GM18526 (cell line): ENCODE results near the gene DLST.

ENCODE experiments used
- POLR2A ChIP-seq: IDR thresholded peaks from 3 replicates; pipeline ENCODE4 v1.6.1; 2011; ENCODE audit not compliant: insufficient read length; ENCODE audit errors: extremely low read depth

DLST gene

DNA sequence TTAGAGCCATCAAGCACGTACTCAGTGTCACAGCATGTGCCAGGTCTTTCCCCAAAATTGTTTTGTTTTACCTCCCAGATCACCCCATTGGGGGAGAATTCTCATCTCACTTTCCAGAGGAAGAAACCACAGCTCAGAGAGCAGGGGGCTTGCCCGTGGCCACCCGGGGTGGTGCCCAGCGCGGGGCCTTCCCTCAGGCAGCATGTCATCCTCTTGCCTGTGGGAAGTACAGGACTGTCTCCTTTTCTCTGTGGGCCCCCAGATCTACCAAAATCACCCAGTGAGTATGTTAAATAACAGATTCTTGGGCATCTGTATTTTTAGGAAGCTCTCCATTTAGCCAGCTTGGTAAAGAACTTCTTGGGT, 35.4 kb downstream of the DLST start:
- no peak for TF ChIP-seq POLR2A

DNA sequence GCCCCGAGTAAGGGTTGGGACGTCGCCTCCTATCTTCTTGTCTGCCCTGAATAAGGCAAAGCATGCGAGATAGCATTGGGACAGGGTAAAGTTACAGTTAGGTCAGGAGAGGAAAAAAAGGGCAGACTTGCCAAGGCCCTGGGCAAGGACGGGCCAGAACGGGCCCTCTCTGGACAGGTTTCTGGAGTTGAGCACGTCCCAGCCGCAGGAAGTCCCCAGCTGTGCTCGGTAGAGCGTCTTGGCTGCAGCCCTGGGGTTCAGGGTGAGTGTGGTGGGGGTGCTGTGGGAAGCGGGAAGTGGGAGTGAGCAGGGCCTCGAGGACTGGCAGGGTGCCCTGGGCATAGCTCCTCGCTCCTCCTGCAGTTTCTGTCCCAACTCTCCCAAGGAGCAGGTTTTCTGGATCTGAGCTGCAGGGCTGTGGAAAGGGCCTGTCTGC, 35.9 kb downstream of the DLST start:
- no peak for TF ChIP-seq POLR2A

DNA sequence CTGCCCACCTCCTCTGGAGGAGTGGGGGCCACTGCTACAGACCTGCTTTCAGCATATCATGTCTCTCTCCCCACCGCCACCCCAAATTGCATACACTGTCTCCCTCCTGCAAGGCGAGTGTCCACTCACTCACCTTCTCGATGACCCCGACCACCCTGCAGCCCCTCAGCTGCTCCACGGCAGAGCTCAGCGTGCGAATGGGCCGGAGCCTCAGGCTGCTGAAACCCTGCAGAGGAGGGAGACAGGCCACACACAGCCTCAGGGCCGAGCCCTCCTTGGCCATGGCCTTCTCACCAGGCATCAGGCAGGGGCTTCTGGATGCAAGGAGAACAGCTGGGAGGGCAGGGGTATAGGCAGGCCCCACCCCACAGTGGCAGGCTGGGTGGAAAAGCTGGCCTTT, 36.7 kb downstream of the DLST start:
- TF ChIP-seq POLR2A = no peak

DNA sequence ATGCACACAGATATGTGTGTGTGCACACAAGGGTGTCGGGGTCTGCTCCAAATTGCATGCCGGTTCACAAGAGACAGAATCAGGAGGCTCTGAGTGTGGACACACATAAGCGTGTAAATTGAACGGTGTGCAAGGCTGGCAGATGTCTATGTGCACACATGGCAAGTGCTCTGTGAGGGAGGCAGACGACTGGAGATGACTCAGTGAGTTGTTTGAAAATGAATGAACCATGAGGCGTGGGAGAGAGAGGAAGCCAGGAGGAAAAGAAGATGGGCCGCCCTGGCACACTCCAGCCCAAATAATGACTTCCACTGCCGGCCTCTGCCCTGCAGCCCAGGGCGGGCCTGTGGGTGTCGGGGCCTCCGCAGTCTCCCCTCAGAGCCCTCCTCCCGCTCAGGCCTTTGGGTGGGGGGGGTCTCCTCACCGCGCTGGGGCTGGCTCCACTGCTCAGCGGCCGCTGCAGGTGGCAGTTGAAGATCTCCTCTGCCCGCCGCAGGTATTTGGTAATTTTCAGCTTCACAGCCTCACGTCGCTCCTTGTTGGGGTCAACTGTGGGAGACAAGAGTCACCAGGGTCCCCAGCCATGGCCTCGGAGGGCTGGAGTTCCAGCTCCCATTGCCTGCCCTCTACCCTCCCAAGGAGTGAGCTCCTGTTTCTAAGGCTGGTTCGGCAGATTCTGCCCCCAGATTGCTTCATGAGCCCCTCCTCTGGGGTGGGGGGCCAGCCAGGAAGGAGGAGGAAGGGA, 37.9 kb downstream of the DLST start:
- no peak for TF ChIP-seq POLR2A

DNA sequence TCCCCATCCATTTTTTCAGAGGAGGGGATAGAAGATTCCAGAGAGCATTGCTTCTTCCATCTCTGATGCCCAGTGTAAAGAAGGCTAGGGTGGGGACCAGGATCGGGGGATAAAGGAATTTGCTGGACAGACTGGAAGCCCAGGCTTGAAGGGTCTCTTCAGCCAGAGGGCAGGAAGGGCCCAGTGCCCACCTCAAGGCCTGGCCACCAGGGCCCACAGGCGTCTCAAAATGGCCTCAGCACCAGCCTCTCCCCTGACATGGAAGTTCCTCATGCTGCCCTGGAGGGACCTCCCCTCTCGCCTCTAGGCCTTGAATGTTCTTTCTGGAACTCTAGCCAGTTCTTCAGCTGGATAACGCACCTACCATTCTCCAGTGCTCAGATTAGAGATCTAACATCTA, 38.6 kb downstream of the DLST start:
- no peak for TF ChIP-seq POLR2A

DNA sequence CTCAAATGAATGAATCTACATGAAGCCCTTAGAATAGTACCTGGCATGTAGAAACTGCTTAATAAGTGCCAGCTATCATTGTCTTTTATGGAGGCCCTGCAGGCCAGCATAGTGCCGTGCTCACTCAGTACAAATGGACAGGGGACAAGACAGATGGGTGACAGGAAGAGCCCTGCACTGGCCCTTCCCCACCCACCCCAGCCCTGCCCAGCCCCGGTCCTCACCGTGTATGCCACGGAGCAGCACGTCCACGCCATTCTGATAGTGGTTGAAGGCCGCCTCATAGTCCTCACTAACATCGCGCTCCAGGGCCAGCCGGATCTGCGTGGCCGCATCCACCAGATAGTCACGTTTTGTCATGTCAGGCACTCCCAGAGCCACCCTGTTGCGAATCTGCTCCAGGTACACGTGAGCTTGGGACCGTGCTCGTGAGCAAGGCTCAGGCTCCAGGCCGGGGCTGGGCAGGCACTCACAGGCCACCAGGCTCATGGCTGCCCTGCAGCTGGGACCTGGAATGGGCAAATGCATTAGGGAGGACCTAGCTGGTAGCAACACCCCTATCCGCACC, 39.4 kb downstream of the DLST start:
- no peak for TF ChIP-seq POLR2A

DNA sequence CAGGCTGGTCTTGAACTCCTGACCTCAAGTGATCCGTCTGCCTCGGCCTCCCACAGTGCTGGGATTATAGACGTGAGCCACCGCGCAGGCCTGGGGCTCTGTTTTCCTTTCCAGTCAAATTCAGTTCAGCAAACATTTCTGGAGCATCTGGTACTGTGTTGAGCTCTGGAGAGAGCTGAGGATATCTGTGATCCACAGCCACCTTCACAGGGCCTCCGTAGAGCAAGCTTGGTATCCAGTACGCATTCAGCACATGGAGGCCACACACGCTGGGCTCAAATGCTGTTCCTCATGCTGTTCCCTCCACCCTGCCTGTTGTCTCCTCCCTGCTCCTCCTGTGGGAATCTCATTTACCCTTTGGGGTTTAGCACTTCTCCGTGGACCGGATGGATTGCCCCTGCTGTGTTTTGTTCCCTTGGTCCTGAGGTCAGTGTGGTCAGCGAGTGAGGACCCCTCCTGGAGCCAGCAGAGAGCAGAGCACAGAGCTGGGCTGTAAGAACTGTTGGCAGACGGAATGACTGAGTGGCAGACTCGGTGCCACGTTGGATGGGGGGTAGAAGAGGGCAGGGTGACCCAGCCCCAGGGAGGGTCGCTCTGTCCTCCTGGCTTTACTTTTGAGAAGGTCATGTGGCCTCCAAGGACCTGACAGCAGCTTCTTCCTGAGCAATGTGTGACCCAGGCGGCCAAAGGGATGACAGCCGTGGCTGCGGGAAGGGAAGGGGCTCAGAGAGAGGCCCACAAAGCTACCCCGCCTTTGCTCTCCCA, 40.5 kb downstream of the DLST start:
- no peak for TF ChIP-seq POLR2A

DNA sequence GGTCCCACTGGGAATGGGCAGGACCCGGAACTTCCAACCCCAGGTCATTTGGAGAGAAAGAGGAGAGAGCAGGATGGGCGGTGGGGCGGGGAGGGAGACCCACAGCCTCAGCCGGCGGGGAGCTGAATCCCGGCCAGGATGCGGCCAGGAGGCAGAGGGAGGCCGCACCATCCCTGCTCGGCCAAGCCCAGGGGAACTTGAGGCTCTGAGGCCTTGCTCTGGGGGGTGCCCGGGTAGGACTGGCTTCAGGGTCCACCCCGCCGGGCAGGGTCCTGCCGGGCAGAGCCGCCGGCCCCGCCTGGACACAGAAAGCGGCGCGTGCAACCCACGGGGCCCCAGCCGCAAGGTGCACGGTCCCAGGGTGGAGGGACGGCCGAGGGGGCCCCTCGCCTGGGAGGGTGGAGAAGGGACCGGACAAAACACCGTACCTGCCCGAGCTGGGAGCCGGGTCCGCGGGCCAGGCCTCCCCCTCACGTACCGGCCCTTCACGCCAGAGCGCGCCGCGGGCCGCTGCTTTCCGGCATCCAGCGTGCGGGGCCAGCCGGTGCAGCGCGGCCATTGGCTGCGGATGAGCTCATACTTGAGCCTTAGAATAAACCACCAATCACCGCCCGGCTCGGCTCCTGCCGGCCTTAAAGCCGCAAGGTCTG, 41.2 kb downstream of the DLST start, which contains the start of gene RPS6KL1:
Gene RPS6KL1, minus strand, starts transcription at position 509 of the 650 bp plus-strand sequence. CDS start 1,719 bp downstream, outside the sequence.
- TF ChIP-seq POLR2A = no peak

DNA sequence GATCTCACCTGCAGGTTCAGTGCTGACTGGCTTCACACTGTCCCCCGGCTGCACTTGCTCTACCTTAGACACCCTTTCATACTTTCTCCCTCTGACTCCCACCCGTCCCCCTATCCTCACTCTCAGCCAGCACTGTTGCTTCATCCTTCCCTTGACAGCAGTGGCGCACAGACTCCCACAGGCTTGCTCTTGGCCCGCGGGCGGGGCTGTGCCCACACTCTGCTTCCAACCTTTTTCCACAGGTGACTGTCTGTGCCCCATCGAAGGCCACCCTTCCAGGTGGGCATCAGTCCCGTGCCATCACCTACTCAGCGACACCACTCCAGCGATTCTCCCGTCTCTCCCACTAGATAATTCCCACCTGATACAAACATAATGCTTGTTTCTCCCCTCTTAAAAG, 42.3 kb downstream of the DLST start:
- TF ChIP-seq POLR2A = no peak

DNA sequence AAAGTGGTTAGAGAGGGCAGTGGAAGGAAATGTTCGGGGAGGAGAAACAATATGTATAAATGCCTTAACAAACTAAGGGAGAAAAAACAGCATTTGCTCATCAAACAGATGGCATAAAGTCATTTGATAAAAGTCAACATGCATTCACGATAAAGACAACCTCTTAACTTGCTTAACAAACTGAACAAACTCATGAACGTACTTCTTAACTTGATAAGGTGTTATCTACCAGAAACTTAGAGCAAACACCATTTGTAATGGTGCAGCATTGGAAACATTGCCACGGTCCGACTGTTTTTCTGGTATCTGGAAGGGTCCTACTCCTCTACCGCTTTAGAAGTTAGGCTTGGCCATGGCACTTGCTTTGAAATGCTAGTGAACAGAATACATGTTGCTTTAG, 45.5 kb downstream of the DLST start:
- TF ChIP-seq POLR2A = no peak

DNA sequence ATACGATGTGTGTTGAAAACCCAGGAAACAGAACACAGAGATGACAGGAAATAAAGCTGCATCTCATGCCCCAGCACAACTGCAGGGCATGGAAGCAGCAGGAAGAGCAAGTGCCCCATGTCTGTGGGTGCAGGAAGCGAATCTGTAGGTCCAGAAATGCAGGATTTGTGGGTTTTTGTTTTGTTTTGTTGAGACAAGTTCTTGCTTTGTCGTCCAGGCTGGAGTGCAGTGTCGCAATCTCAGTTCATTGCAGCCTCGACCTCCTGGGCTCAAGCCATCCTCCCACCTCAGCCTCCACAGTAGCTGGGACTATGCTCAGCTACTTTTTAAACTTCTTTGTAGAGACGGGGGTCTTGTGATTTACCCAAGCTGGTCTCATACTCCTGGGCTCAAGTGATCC, 47.5 kb downstream of the DLST start:
- TF ChIP-seq POLR2A = no peak

DNA sequence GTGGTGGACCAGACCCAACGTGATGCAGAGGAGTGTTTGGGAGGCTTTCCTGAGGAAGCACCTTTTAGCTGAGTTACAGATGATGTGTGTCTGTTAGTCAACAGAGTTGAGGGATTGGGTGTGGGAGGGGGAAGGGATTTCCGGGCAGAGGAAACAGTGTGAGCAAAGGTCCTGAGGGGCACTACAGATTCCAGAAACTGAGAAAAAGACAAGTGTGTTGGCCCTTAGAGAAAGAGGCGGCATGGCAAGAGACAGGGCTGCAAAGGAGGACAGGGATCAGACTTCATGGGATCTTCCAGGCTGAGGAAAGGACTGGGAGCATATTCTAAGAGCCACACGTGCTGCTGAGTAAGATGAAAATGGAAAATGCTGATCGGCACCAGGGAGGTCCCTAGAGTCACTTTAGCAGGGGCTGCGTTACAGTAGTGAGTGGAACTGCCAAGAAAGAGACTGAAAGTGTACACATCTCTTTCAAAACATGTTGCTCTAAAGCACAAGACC, 50.7 kb downstream of the DLST start:
- TF ChIP-seq POLR2A = no peak

DNA sequence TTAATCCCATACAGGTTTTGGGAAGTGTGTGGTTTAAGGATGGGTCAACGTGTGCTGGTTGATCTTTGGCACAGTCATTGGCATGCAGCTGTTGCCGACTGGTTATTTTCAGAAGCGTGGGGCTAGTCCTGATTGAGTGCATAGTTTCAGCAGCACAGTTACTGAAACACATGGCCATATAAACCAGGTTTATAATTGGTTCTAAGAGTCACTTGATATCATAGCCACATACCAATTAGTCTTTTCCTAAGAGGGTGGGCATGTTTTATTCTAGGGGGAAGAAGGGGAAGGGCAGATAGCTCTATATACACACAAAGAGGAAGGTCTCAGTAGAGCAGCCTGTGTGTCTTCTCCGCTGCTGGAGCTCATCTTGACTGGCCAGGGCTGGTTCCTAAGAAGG, 52.3 kb downstream of the DLST start:
- no peak for TF ChIP-seq POLR2A

DNA sequence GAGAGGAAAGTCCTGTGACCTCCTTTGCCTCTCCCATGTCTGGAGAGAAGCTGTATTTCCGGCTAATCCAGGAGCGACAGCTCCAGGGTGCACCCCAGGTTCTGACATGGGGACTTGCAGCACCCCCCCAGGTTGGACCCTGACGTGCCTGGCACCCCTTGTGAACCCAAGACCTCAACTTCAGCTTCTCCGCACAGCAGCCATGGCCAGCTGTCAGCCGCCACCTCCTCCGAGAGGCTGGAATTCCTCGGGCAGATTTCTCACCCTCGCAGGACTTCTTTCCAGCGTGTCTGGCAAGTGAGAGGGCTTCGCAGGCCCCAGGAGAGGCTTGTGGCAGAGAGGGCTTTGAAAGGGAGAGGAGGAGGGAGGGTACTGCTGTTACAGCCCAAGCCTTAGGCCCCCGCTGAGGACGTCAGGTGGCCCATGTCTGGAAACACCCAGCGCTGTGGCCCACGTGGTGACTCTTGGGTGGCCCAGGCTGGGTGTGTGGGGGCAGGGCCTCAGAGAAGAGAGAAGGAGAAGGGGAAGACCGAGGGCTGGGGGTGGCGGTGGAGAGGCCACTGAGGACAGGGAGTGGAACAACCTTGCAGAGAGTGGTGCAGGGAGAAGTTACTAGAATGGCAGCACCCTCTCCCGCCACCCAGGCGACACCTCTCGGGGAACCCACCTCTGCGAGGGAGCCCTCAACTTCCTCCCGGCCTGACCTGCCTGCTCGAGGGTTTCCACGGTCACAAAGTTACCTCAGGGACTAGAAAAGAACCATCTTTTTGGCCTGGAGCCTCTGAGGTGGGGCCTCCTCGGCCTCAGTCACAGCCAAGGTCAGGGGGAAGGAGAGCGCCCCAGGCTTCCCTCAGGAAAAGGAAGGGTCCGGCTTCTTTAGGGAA, 53.0 kb downstream of the DLST start:
- TF ChIP-seq POLR2A = no peak

DNA sequence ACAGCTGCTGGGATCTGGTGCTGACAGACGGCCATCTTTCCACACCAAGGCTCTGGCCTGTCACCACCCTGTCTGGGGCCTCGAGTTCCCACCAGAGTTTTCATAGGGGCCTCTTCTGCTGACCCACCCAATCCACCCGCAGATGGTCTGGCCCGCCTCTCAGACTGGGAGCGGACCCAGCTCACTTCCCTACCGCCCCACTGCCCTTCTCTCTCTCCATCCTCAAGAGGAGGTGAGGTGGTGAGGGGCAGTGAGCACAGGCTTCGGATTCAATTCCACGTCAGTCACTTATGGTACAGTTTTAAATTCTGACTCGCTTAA, 53.6 kb downstream of the DLST start:
- TF ChIP-seq POLR2A = no peak
